ENCODE results near the gene NMNAT3. TPM values are rescaled to one million over a fixed set of nuclear protein-coding genes. Genes with fewer than 3 reads are reported as not detected.

The NMNAT3 gene
- total RNA-seq, 1 experiment from 2014 or later = not detected

DNA sequence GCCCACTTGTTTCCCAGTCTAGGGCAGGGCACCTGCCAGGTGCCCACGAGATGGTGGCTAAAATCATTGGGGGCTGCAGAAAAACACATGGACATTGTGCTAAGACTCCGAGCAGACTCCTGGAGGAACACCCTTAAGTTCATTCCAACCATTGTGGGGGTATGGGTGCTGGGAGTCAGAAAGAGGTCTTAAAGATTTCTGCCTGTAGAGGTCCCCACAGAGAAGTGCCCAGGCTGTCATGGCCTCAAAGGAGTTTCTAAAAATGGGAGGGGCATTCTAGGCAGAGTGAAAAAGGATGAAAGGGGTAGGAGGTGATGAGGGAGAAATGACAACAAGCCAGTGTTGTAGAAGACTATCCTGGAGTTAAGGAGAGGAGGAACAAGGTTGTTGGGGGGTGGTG lies 155.4 kb downstream of the NMNAT3 start:
- DNase-seq (ENCODE audit: low read depth) = no peak

DNA sequence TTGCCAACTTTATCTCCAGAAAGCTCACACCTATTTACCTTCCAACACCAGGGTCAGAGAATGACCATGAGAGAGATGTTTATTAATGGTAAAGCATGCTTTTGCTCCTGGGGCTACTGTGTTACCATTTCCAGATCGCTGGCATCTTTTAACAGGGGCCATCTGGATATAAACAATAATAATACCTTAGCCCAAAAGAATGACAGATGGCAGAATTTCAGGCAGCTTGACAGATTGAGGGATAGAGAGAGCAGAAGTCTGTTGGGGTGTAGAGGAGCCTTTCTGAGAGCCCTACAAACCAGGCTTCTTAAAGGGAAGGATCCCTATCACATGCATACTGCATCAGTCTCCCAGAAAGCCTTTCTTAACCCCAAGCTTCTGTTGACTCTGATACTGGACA lies 156.0 kb downstream of the NMNAT3 start:
- DNase-seq (ENCODE audit: low read depth) = no peak

DNA sequence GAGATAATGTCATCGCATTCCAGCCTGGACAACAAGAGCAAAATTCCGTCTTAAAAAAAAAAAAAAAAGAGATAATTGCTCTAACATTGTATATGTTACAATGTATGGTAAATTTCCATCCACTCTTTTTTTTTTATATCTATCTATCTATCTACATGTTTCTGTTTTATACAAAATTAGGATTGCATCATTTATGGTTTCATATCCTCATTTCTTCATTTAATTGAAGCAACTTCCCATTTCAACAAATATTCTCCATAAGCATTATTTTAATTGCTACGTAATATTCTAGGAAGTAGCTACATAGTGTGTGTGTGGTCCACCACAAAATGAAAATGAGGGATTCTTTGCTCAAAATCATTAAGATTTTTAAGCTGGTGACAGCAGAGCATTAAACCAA lies 156.6 kb downstream of the NMNAT3 start:
- no peak for DNase-seq (ENCODE audit: low read depth)

DNA sequence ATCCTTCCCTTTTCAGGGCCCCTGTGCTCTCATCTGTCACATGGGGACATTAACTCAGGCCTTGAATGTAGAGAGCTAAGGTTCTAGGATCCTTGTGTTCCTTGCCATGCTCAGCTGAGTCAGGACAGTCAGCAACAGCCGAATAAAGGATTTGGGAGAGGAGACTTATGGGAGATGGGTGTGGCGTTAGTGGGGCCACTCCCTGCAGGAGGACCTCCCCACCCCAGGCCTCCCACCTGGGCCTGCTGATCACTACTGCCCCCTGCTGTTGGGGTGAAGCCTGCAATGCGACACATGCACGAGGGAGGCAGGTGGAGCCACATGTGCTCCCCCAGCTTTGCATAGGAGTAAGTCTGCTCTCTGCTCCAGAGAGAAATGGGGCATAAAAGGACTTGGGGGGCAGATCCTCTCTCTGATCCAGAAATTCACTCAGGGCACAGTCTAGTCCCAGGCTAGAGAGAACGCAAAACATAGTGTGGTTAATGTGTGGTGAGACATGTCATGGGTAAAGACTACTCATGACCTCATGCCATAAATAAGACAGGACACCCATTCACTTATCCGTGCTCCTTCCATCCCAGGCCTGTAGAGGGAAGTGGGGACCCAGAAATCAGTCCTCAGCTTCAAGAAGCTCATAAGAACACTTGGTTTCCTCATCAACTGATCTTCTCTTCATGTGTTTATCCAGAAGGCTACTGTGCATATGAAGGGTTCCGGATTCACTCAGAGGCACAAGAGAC lies 157.6 kb downstream of the NMNAT3 start:
- DNase-seq (ENCODE audit: low read depth) = peak; percentile 75

- no peak for DNase-seq (ENCODE audit: low read depth)
These were observed 158.6 kb downstream of the NMNAT3 start for GRCh38 chr3:139518926-139519842.

GRCh38 chr3:139518306-139518705 lies 159.5 kb downstream of the NMNAT3 start:
- DNase-seq (ENCODE audit: low read depth) = no peak

GRCh38 chr3:139517321-139518065 lies 160.3 kb downstream of the NMNAT3 start:
- no peak for DNase-seq (ENCODE audit: low read depth)

GRCh38 chr3:139514741-139515140 lies 163.0 kb downstream of the NMNAT3 start:
- DNase-seq (ENCODE audit: low read depth) = no peak

Small RNA genes within 50 kb of the gene (small RNA-seq; reads per million reads assigned to genes)
- gene RN7SL724P = not detected

Other genes with a start within 250 kb of the NMNAT3 start
- not detected in 2 replicates for gene RBP2, start 201.5 kb downstream of the NMNAT3 start, total RNA-seq (2014; rRNA removed; shearing (Covaris generic))
- not detected in 2 replicates for gene RBP1, start 138.2 kb downstream of the NMNAT3 start, total RNA-seq (2014; rRNA removed; shearing (Covaris generic))

Data from HT1080 (cell line).